ENCODE results near the gene ANKRD11.

Gene ANKRD11

DNA sequence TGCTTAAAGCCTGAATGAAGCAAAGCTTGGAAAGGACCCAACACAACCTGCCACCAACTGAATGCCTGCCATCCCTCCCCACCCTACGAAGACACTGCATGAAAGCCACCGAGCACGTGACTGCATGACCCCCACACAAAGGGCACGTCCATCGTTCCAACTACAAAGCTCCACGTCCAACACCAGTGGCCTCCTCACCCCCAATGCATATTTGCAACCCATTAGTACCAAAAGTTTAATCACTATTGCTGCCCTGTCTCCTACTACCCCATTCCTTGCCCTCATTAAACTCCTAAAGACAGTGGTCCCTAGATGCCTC is 43.4 kb downstream of the ANKRD11 start:
- TF ChIP-seq, protein P1, sequence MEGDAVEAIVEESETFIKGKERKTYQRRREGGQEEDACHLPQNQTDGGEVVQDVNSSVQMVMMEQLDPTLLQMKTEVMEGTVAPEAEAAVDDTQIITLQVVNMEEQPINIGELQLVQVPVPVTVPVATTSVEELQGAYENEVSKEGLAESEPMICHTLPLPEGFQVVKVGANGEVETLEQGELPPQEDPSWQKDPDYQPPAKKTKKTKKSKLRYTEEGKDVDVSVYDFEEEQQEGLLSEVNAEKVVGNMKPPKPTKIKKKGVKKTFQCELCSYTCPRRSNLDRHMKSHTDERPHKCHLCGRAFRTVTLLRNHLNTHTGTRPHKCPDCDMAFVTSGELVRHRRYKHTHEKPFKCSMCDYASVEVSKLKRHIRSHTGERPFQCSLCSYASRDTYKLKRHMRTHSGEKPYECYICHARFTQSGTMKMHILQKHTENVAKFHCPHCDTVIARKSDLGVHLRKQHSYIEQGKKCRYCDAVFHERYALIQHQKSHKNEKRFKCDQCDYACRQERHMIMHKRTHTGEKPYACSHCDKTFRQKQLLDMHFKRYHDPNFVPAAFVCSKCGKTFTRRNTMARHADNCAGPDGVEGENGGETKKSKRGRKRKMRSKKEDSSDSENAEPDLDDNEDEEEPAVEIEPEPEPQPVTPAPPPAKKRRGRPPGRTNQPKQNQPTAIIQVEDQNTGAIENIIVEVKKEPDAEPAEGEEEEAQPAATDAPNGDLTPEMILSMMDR (IDR thresholded peaks at IDR 0.05; ENCODE audit: low read depth, low read length), result no peak
- H3K4me3 ChIP-seq (replicated peaks in 1 of 2; ENCODE audit: low read depth in 2 of 2, low read length in 2 of 2), result no peak overlapping the region
- no peak for DNase-seq (ENCODE audit: low read depth in 2 of 2)

DNA sequence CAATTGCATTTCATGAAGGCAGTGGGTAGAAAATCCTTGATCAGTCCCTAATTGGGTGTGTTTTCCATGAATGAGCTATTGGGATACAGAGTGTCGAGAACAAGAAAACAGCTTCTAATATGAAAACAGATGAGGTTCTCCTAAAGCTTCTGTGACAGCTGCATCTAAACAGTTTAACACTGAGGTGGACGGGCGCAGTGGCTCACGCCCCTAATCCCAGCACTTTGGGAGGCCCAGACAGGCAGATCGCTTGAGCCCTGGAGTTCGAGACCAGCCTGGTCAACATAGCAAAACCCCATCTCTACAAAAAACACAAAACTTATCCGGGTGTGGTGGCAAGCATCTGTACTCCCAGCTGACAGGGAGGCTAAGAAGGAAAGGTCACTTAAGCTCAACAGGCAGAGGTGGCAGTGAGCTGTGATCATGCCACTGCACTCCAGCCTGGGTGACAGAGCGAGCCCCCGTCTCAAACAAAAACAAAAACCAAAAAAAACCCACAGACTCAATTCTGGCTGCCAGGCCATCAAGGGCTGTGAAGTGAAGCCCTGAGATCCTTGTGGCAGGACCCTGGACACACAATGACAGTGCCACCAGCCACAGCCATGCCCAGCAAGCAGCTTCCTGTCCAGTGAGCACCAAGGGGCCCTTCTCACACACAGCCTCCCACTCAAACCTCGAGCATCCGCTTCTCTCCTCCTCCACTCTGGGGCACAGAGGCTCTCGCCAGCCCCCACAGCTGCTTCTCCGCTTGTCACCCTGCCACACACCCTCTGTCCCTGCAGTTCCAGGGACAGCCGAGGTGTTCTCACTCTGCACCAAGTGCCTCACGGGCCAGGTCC is 44.0 kb downstream of the ANKRD11 start:
- TF ChIP-seq, protein P1 (IDR thresholded peaks at IDR 0.05; ENCODE audit: low read depth, low read length), result no peak
- DNase-seq (ENCODE audit: low read depth in 2 of 2), result no peak
- H3K4me3 ChIP-seq (replicated peaks in 1 of 2; ENCODE audit: low read depth in 2 of 2, low read length in 2 of 2), result no peak overlapping the region

DNA sequence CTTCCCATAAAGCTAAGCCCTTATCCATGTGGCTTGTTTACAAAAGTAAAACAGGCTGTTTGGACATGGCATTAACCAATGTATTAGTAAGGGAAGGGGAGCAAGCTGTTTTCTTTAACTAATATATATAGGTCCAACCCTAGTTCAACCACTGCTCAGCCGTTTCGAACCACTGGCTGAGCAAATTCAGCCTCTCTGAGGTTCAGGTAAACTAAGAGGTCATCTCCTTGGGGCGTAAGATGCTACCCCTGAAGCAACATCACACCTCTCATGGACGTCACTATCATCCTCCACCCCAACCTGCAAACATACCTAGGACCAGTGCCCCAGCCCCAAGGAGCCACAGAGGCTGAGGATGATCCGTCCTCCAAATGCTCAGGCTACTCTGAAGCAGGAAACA is 45.2 kb downstream of the ANKRD11 start:
- DNase-seq (ENCODE audit: low read depth in 2 of 2), result no peak
- H3K4me3 ChIP-seq (replicated peaks in 1 of 2; ENCODE audit: low read depth in 2 of 2, low read length in 2 of 2), result no peak overlapping the region
- TF ChIP-seq, protein P1 (IDR thresholded peaks at IDR 0.05; ENCODE audit: low read depth, low read length), result no peak

DNA sequence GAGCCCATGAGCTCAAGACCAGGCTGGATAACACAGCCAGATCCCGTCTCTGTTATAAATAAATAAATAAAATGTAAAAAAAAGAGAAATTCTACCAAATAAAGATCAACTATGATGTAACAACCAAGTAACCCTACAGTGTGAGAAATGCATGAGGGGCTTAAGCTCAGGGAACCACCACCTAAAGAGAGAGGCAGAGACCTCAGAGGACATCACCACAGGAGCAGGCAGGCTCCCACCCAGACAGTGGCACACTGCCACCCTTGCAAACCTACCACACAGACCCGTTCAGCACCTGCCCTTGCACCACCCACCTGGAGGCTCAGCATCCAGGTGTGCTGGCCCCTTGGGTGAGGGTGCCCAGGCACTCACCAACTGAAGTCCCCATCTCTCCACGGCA is 45.6 kb downstream of the ANKRD11 start:
- no peak overlapping the region for H3K4me3 ChIP-seq (replicated peaks in 1 of 2; ENCODE audit: low read depth in 2 of 2, low read length in 2 of 2)
- DNase-seq (ENCODE audit: low read depth in 2 of 2), result no peak

DNA sequence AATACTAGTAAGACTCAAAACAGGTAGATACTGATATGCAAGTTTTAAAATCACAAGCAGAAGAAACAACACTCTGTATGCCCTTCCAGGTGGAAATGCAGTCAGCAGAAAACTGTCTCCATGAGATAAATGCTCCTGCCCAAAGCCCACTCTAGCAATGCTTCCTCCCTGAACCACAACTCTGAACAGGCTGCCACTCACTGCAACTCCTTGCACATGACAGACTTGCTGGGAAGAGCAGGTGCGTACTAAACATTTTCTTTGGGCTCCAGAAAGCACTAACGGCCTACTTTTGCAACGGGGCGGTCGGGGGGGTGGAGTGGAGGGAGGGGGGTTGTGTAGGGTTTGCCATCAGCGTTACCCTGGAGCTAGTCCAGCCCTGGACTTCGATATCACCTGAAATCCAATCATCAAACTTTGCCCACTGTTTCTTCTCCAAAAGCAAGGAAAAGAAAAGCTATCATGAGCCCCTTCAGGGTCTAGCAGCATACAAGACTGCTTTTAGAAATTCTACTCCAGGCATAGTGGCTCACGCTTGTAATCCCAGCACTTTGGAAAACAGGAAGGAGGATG is 46.1 kb downstream of the ANKRD11 start:
- TF ChIP-seq, protein P1 (IDR thresholded peaks at IDR 0.05; ENCODE audit: low read depth, low read length), result no peak
- DNase-seq (ENCODE audit: low read depth in 2 of 2), result no peak
- H3K4me3 ChIP-seq (replicated peaks in 1 of 2; ENCODE audit: low read depth in 2 of 2, low read length in 2 of 2), result no peak overlapping the region

More for the DNA sequence above, 45.6 kb downstream of the ANKRD11 start:
- TF ChIP-seq, protein P1 (IDR thresholded peaks at IDR 0.05; ENCODE audit: low read depth, low read length), result no peak

DNA sequence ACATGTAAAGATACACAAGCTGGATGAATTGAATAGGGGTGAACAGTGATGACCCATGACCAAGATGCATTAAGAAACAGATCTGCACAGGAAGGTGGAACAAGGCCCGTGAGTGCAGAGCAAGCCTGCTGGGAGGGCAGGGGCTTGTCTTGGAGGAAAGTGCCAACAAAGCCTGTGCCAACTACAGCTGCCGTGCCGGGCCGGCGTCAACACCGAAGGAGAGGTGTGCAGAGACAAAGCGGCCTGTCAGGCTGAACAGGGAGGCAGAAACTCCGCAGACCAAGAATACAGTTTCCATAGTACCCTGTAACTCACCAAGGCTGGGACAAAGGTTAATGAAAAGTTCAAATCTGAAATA is 46.7 kb downstream of the ANKRD11 start:
- no peak for DNase-seq (ENCODE audit: low read depth in 2 of 2)
- no peak overlapping the region for H3K4me3 ChIP-seq (replicated peaks in 1 of 2; ENCODE audit: low read depth in 2 of 2, low read length in 2 of 2)
- TF ChIP-seq, protein P1 (IDR thresholded peaks at IDR 0.05; ENCODE audit: low read depth, low read length), result no peak

Measured in cardiac fibroblast (primary cell).